Activated CD8-positive, alpha-beta T cell treated with anti-CD3 and anti-CD28 coated beads, Interleukin-2, amount 10 ng/mL, durations not matched to agents 7 days and 5 days (primary cell): Measurements from ENCODE around the gene AAGAB. TPM values are rescaled to one million over a fixed set of nuclear protein-coding genes. Genes with fewer than 3 reads are reported as not detected.

Experiments used
- ATAC-seq: fragments of 150-1000 bp; cut with Tn5 transposase; one replicate; pipeline ENCODE4 v1.10.0; 2021; ENCODE audit warnings: moderate library complexity
- CTCF ChIA-PET: fragments of 350-600 bp; sonication (Branson Sonifier 250); formaldehyde crosslinking; loops from one replicate; lab custom pipeline; 2021; ENCODE audit warnings: antibody characterized with exemption; lab: Charles Lee
- POLR2A ChIA-PET: fragments of 350-600 bp; sonication (Branson Sonifier 250); formaldehyde crosslinking; loops from one replicate; lab custom pipeline; 2021; ENCODE audit warnings: antibody characterized with exemption; lab: Charles Lee
- DNase-seq: peaks from one replicate; pipeline ENCODE4 v3.0.0-alpha.2; 2020
- H3K27ac Mint-ChIP-seq: one replicate; pipeline ENCODE4 v1.8.0; 2021; ENCODE audit warnings: mild to moderate bottlenecking, mixed read lengths
- H3K27me3 Mint-ChIP-seq: one replicate; pipeline ENCODE4 v1.8.0; 2021; ENCODE audit warnings: low read depth, mixed read lengths
- H3K36me3 Mint-ChIP-seq: one replicate; pipeline ENCODE4 v1.8.0; 2021; ENCODE audit warnings: low read depth, mixed read lengths
- H3K4me1 Mint-ChIP-seq: one replicate; pipeline ENCODE4 v1.8.0; 2021; ENCODE audit warnings: low read depth, mixed read lengths
- H3K4me3 Mint-ChIP-seq: one replicate; pipeline ENCODE4 v1.8.0; 2021; ENCODE audit warnings: mild to moderate bottlenecking, mixed read lengths
- H3K9me3 Mint-ChIP-seq: one replicate; pipeline ENCODE4 v1.8.0; 2022; ENCODE audit warnings: mixed read lengths; ENCODE audit not compliant: insufficient read depth
- total RNA-seq, 2 experiments: library from RNA; stranded (reverse); gene quantifications; one replicate each; pipeline ENCODE4 v1.2.3, GENCODE V29; 2021

AAGAB gene
- total RNA-seq, 2 experiments from 2014 or later, result 57.2 TPM

GRCh38 chr15:67193223-67193990 is 61.1 kb downstream of the AAGAB start:
- ATAC-seq (no peak), DNase-seq (no peak)
- Mint-ChIP-seq H3K36me3 (peaks cover 67% of the 10 kb centered on the region), H3K4me3 (no peak overlapping the region), H3K27ac (no peak overlapping the region), H3K4me1 (peaks cover 13% of the 10 kb centered on the region), H3K27me3 (no peaks in the 10 kb centered on the region), H3K9me3 (no peaks in the 10 kb centered on the region)
- POLR2A ChIA-PET, result no interaction called here
- CTCF ChIA-PET, result no interaction called here

GRCh38 chr15:67192185-67192820 is 62.2 kb downstream of the AAGAB start:
- Mint-ChIP-seq H3K36me3 (peaks cover 65% of the 10 kb centered on the region), H3K9me3 (no peaks in the 10 kb centered on the region), H3K27ac (peak overlapping the region; percentile 55), H3K27me3 (no peaks in the 10 kb centered on the region), H3K4me3 (no peak overlapping the region), H3K4me1 (peaks cover 8% of the 10 kb centered on the region)
- CTCF ChIA-PET, result interaction anchor here (1.3 kb wide), 1 partner anchor 246 kb away, joined by 4 read pairs; no protein-coding TSS in a partner anchor
- POLR2A ChIA-PET, result interaction anchor here (0.9 kb wide), 1 partner anchor 563 kb away, joined by 3 read pairs; no protein-coding TSS in a partner anchor
- DNase-seq (no peak), ATAC-seq (no peak)

GRCh38 chr15:67190813-67191212 is 63.6 kb downstream of the AAGAB start:
- ATAC-seq (no peak), DNase-seq (no peak)
- Mint-ChIP-seq H3K36me3 (peaks cover 69% of the 10 kb centered on the region), H3K27me3 (no peaks in the 10 kb centered on the region), H3K27ac (no peak overlapping the region), H3K4me3 (no peak overlapping the region), H3K4me1 (peaks cover 17% of the 10 kb centered on the region), H3K9me3 (no peaks in the 10 kb centered on the region)
- POLR2A ChIA-PET, result no interaction called here
- CTCF ChIA-PET, result interaction anchor here (1.3 kb wide), 1 partner anchor 245 kb away, joined by 4 read pairs; no protein-coding TSS in a partner anchor

- no peaks in the 10 kb centered on the region for H3K27me3 Mint-ChIP-seq
- DNase-seq, result no peak
Measured at GRCh38 chr15:67190326-67190725, 64.1 kb downstream of the AAGAB start.

GRCh38 chr15:67189326-67190051 is 65.0 kb downstream of the AAGAB start:
- ChIA-PET POLR2A (no interaction called here), CTCF (no interaction called here)
- DNase-seq (no peak), ATAC-seq (no peak)
- Mint-ChIP-seq H3K36me3 (peaks cover 68% of the 10 kb centered on the region), H3K27ac (no peak overlapping the region), H3K4me1 (peaks cover 29% of the 10 kb centered on the region), H3K27me3 (no peaks in the 10 kb centered on the region), H3K9me3 (no peaks in the 10 kb centered on the region), H3K4me3 (no peak overlapping the region)

More at GRCh38 chr15:67190326-67190725, 64.1 kb downstream of the AAGAB start:
- H3K36me3 Mint-ChIP-seq, result peaks cover 68% of the 10 kb centered on the region
- H3K4me3 Mint-ChIP-seq, result no peak overlapping the region
- peaks cover 22% of the 10 kb centered on the region for H3K4me1 Mint-ChIP-seq
- no peak overlapping the region for H3K27ac Mint-ChIP-seq
- no peak for ATAC-seq
- POLR2A ChIA-PET, result no interaction called here
- no peaks in the 10 kb centered on the region for H3K9me3 Mint-ChIP-seq
- CTCF ChIA-PET, result no interaction called here

- ChIA-PET POLR2A (interaction anchor here (0.6 to 1.0 kb wide), 2 partner anchors 14 to 45 kb away, joined by 3 read pairs; no protein-coding TSS in a partner anchor), CTCF (no interaction called here)
- Mint-ChIP-seq H3K36me3 (peaks cover 64% of the 10 kb centered on the region), H3K4me1 (peaks cover 29% of the 10 kb centered on the region), H3K27me3 (no peaks in the 10 kb centered on the region), H3K4me3 (no peak overlapping the region), H3K9me3 (no peaks in the 10 kb centered on the region), H3K27ac (no peak overlapping the region)
- ATAC-seq, result no peak
- no peak for DNase-seq
Measured at GRCh38 chr15:67188551-67189218, 65.8 kb downstream of the AAGAB start.

- peaks cover 61% of the 10 kb centered on the region for H3K36me3 Mint-ChIP-seq
- no peak overlapping the region for H3K27ac Mint-ChIP-seq
- no peak overlapping the region for H3K4me3 Mint-ChIP-seq
- ChIA-PET CTCF (no interaction called here), POLR2A (no interaction called here)
- ATAC-seq (no peak), DNase-seq (no peak)
- H3K4me1 Mint-ChIP-seq, result peaks cover 27% of the 10 kb centered on the region
- no peaks in the 10 kb centered on the region for H3K9me3 Mint-ChIP-seq
- H3K27me3 Mint-ChIP-seq, result no peaks in the 10 kb centered on the region
Measured at GRCh38 chr15:67187351-67187854, 67.1 kb downstream of the AAGAB start.

GRCh38 chr15:67186688-67187087 is 67.8 kb downstream of the AAGAB start:
- ATAC-seq, result no peak
- Mint-ChIP-seq H3K27ac (no peak overlapping the region), H3K27me3 (no peaks in the 10 kb centered on the region), H3K4me1 (peaks cover 21% of the 10 kb centered on the region), H3K36me3 (peaks cover 57% of the 10 kb centered on the region), H3K9me3 (no peaks in the 10 kb centered on the region), H3K4me3 (no peak overlapping the region)
- CTCF ChIA-PET, result no interaction called here
- no peak for DNase-seq
- POLR2A ChIA-PET, result no interaction called here

- Mint-ChIP-seq H3K27ac (peak overlapping the region; percentile 72), H3K27me3 (no peaks in the 10 kb centered on the region), H3K4me1 (peaks cover 21% of the 10 kb centered on the region), H3K9me3 (no peaks in the 10 kb centered on the region), H3K4me3 (no peak overlapping the region), H3K36me3 (peaks cover 59% of the 10 kb centered on the region)
- ATAC-seq, result no peak
- no peak for DNase-seq
- POLR2A ChIA-PET, result no interaction called here
- CTCF ChIA-PET, result no interaction called here
Measured at GRCh38 chr15:67186226-67186649, 68.2 kb downstream of the AAGAB start.

GRCh38 chr15:67185621-67186225 is 68.7 kb downstream of the AAGAB start:
- DNase-seq (peak; percentile 43), ATAC-seq (peak; percentile 37)
- POLR2A ChIA-PET, result no interaction called here
- peaks cover 21% of the 10 kb centered on the region for H3K4me1 Mint-ChIP-seq
- peaks cover 55% of the 10 kb centered on the region for H3K36me3 Mint-ChIP-seq
- CTCF ChIA-PET, result no interaction called here
- no peak overlapping the region for H3K4me3 Mint-ChIP-seq
- H3K9me3 Mint-ChIP-seq, result no peaks in the 10 kb centered on the region
- H3K27ac Mint-ChIP-seq, result peak overlapping the region; percentile 72
- H3K27me3 Mint-ChIP-seq, result no peaks in the 10 kb centered on the region

- peaks cover 21% of the 10 kb centered on the region for H3K4me1 Mint-ChIP-seq
- POLR2A ChIA-PET, result no interaction called here
- CTCF ChIA-PET, result no interaction called here
- DNase-seq (no peak), ATAC-seq (no peak)
- H3K9me3 Mint-ChIP-seq, result no peaks in the 10 kb centered on the region
- H3K27ac Mint-ChIP-seq, result peak overlapping the region; percentile 72
- no peak overlapping the region for H3K4me3 Mint-ChIP-seq
- H3K27me3 Mint-ChIP-seq, result no peaks in the 10 kb centered on the region
- peaks cover 52% of the 10 kb centered on the region for H3K36me3 Mint-ChIP-seq
Measured at GRCh38 chr15:67185051-67185450, 69.4 kb downstream of the AAGAB start.
